Left cardiac atrium (tissue), 4 donors: Measurements from ENCODE around the gene KLHL3. TPM values are rescaled to one million over a fixed set of nuclear protein-coding genes. Genes with fewer than 3 reads are reported as not detected.
A peak's percentile ranks its signal among the peaks of the same experiment; 100 is the strongest.

Experiments
- ATAC-seq, 2 donors: fragments of 200-7000 bp; cut with Tn5 transposase; one replicate each; pipeline ENCODE4 v1.9.1; 2020; ENCODE audit warnings: mild to moderate bottlenecking in 2 of 2, moderate library complexity in 2 of 2
- DNase-seq: peaks from one replicate; pipeline ENCODE4 v3.0.0-alpha.2; 2020
- intact Hi-C, 2 donors: fragments of 100-400 bp; cut with DNase I; formaldehyde crosslinking; loops; one replicate each; pipeline versions ENCODE4 v1.14.1 to v1.15.1; 2022 to 2023
- total RNA-seq, 2 donors: library from RNA; stranded (reverse); fragmentation: NEBNext Ultra II Directional; extraction: Animal tissue kit (Norgen Biotek cat#: 25700); gene quantifications; one replicate each; pipeline ENCODE4 v1.2.1, GENCODE V29; 2021
- donor health status: DM: no; HTN: yes; CAD: no.
- donor health status: DM: no; HTN: yes; CAD: no; lungs with severe emphysema.
- donor health status: DM: yes; HTN: yes; CAD: no.
- donor health status: Dilated cardiomyopathy.

The KLHL3 gene
- total RNA-seq, 2 donors from 2014 or later, result 24.8 to 48.0 TPM

DNA sequence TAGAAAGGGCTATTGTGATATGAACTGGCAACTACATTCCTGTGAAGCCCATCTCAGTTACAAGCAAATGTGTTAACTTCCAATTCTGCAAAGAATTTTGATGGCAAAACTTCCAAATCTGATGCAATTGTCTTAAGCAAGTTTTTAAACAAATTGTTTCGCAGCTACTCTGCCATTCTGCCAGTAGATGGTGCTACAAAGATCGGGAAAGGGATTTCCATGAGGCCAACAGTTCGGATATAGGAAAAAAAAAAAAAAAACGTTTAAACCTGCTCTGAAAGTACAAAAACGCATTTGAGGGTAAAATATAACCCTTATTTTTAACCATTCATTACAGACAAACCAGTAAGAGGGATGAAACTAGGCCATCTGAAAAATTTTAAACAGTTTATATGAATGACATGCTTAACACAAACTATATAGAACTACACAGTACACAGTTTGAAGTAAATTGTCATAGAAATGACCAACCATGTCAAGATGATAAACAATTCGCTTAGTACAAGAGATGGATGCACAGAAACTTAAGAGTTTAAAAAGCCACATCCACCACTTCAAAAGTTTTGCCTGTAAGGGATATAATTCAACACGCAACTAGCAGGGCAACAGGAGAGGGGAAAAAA lies 16.1 kb upstream of the KLHL3 start:
- ATAC-seq, result no peak
- no peak for DNase-seq
- intact Hi-C loops, result no loop called here

GRCh38 chr5:137750436-137750835 lies 14.5 kb upstream of the KLHL3 start:
- intact Hi-C loops, result no loop called here
- DNase-seq, result no peak
- no peak for ATAC-seq

DNA sequence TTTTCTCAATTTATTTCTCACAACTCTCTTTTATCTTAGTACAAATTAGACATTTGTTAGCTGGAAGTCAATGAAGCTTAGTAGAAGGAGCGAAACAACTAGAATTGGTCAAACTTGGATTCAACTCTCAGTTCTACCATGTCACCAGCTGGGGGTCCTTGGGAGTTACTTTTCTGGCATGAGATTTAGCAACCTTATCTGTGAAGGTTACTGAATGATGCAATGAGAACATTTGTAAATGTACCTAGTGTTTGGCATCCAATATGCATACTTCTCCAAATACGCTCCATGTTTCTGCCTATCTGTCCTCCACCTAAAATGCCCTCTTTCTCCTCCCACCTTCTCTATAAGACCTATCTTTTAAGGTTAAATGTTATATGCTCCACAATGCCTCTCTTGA lies 12.0 kb upstream of the KLHL3 start:
- DNase-seq (no peak), ATAC-seq (no peak)
- intact Hi-C loops, result no loop called here

GRCh38 chr5:137743031-137743640 lies 7.2 kb upstream of the KLHL3 start:
- intact Hi-C loops, result loop anchor here (1.0 to 5.0 kb wide), 3 partner anchors 83 to 114 kb away; no protein-coding TSS in a partner anchor
- ATAC-seq (peak; percentile 83 to 85), DNase-seq (peak; percentile 45)

DNA sequence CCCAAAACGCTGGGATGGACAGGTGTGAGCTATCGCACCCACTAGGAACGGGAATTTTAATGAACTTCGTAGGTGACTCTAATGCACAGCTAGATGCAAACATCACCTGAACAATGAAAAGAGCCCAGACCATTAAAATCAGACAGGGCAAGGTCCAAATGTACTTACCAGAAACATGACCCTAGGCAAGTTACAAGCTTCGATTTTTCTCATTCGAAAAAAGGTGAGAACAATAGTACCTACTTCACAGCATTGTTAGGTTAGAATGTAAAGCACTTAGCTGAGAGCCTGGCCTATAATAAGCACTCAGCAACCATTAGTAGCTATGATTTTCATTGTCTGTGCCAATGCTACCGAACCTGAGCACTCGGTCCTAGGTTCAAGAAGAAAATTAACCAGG lies 5.8 kb upstream of the KLHL3 start:
- DNase-seq (no peak), ATAC-seq (no peak)
- intact Hi-C loops, result loop anchor here (2.0 to 5.0 kb wide), 2 partner anchors 84 to 113 kb away; no protein-coding TSS in a partner anchor

DNA sequence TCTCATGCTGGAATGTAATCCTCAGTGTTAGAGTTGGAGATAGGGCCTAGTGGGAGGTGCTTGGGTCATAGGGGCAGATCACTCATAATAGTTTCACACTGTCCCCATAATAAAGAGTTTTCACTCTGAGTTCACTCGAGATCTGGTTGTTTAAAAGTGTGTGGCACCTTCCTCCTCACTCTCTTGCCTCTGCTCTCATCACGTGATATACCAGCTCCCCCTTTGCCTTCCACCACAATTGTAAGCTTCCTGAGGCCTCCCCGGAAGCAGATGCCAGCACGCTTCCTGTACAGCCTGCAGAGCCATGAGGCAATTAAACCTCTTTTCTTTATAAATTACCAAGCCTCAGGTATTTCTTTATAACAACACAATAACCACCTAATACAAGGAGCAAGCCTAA lies 3.8 kb upstream of the KLHL3 start:
- ATAC-seq (no peak), DNase-seq (no peak)
- intact Hi-C loops, result loop anchor here in 1 of 2 donors (5.0 kb wide), 1 partner anchor 82 kb away; no protein-coding TSS in a partner anchor

DNA sequence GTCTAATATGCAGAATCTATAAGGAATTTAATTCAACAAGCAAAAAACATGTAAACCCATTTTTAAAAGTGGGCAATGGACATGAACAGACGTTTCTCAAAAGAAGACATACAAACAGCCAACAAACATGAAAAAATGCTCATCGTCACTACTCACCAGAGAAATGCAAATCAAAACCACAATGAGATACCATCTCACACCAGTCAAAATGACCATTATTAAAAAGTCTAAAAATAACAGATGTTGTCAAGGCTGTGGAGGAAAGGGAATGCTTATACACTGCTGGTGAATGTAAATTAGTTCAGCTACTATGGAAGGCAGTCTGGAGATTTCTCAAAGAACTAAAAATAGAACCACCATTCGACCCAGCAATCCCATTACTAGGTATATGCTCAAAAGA lies 3.1 kb upstream of the KLHL3 start:
- intact Hi-C loops, result no loop called here
- DNase-seq, result no peak
- ATAC-seq, result no peak

DNA sequence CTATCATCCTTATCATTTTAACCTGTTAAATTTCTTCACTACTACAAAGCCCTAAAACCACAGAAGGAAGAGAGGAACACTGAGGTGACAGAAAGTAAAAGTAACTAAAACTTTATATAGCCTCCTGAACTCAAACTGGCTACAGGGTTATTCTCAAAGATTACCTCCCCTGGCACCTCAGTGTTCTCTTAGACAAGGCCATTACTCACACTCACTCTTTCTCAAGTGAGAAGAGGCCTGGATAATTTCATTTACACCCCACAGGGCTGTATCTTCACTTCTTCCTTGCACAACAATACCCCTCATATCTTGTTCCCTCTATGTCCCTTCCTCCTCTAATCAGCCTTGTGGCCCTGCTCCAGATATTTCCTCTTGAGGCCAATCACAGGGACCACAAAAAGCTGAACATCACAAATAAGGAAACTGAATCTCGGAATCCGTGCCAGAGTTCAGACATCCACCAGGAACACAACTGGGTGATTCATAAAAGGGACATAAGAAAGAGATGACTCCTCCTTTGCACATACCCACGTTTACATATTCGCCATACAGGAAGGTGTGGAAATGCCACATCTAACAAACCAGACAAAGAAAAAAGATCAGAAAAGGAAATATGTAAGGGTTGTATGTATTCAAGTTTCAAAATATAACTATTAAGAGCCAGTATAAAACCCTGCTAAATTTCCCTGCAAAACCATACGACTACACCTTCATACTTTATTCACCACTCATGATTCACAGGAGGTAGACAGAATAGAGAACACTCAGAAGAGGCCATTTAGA lies 1.7 kb upstream of the KLHL3 start:
- DNase-seq (peak; percentile 80), ATAC-seq (peak; percentile 75 to 80)
- intact Hi-C loops, result no loop called here

- intact Hi-C loops, result no loop called here
- no peak for DNase-seq
- ATAC-seq, result no peak
These were observed 607 bp upstream of the KLHL3 start for GRCh38 chr5:137736496-137736895.

DNA sequence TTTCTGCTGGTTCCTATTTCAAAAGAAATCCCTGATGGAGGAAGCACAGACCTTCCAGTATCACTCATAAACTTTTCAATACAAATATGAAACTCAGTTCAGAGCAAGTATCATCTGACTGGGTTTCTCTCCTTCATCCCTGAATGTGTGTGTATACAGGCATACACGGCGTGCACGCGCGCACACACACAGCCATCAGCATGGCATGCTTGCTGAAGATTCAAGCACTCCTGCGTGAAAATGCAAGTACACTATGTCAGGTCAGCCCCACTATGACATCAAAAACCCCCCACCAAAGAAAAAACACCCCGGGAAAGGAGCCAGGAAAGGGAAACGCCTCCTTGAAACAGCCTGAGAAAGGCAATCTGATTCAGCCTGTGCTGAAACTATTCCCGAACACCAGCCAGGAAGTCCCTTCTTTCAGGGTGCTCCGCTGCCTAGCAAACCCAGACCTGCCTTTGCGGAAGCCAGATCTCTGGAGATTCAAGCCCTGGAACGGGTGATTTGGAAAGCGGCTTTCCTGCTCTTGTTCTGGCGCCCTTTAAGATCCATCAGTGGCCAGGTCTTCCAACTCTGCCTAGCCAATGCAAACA lies 831 bp downstream of the KLHL3 start:
- intact Hi-C loops, result no loop called here
- DNase-seq (peak; percentile 54), ATAC-seq (peak; percentile 52 to 58)

- ATAC-seq (no peak), DNase-seq (no peak)
- intact Hi-C loops, result no loop called here
These were observed 1.6 kb downstream of the KLHL3 start for GRCh38 chr5:137734331-137734730.

DNA sequence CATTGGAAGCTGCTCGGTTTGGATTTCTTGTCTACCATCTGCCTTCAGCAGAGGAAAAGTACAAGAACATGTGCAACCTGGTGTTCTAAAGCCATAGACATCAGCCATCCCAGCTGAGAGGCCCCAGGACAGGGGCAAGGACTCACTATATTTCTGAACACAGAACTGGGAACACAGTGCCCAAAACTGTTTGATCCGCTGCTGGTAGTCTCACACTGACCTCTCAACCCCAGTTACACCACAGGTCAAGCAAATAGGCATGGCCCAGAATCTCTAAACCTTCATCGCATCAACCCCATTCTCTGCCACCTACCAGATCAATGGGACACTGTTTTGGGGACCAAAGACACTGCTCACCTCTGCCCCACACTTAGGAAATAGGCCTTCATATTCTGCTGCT lies 2.0 kb downstream of the KLHL3 start:
- DNase-seq, result no peak
- ATAC-seq, result no peak
- intact Hi-C loops, result no loop called here

GRCh38 chr5:137733006-137733405 lies 2.9 kb downstream of the KLHL3 start:
- intact Hi-C loops, result no loop called here
- DNase-seq, result no peak
- no peak for ATAC-seq

- no peak for ATAC-seq
- no peak for DNase-seq
- intact Hi-C loops, result no loop called here
These were observed 4.7 kb downstream of the KLHL3 start for GRCh38 chr5:137731176-137731575.

- no peak for ATAC-seq
- no peak for DNase-seq
- intact Hi-C loops, result no loop called here
These were observed 5.6 kb downstream of the KLHL3 start for GRCh38 chr5:137730336-137730735.

- ATAC-seq (no peak), DNase-seq (no peak)
- intact Hi-C loops, result no loop called here
These were observed 7.8 kb downstream of the KLHL3 start for GRCh38 chr5:137728048-137728447.

DNA sequence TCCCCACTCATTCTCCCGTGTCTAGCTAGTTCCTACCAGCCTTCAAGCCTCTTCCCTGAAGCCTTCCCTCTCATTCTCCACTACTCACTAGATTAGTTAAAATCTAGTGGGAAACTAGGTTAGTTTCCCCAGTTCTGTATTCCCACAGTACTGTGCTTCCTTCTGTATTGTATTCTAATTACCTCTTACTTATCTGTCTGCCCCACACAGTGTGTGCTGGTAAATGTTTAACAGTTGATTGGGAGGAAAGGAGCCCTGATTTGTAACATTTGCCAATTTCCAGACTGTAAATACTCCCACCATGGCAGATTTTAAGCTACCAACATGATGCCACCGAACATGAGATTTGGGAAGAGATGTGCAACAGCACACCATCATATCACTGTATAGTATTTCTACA lies 8.3 kb downstream of the KLHL3 start:
- intact Hi-C loops, result no loop called here
- ATAC-seq (no peak), DNase-seq (no peak)

DNA sequence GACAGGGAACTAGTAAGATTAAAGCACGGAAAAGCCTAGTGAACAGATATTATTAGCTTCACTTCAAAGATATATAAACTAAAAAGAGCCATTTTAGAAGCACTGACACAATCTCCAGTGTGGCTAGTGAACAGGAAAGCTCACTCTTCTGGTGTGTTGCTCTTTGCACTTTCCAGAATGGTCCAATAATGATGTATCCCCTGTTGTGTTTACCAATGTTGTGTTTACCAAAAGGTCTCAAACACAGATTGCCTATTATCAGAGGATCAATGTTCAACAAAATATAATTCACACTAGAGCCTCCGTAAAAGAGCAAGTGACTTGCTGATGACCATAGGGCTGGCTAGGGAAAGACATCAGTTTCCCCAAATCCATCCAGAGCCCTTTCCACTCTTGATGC lies 11.6 kb downstream of the KLHL3 start:
- intact Hi-C loops, result no loop called here

GRCh38 chr5:137718611-137719010 lies 17.3 kb downstream of the KLHL3 start:
- intact Hi-C loops, result no loop called here
- no peak for ATAC-seq
- DNase-seq, result no peak

More for the DNA sequence above, 11.6 kb downstream of the KLHL3 start:
- DNase-seq, result no peak
- no peak for ATAC-seq

DNA sequence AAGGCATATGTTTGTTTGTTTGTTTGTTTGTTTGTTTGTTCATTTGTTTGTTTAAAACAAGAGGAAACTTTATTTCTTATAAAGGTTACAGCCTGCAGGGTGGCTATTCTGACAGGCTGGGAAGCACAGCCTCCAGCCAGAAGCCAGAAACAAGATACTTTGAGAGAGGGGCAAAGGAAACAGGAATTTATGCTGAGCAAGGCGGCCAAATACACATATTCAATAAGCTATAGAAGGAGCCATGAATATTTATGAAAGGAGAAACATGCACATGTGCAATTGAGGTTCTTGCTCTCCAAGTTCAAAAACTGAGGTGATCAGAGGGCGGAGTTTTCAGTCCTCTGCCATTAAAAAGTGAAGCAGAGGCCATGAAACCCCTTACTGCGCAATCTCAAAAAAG lies 19.6 kb downstream of the KLHL3 start:
- DNase-seq, result no peak
- ATAC-seq, result no peak
- intact Hi-C loops, result no loop called here
